Hepatocyte (in vitro differentiated cells): ENCODE data around the gene PHF21B. TPM values are rescaled to one million over a fixed set of nuclear protein-coding genes. Genes with fewer than 3 reads are reported as not detected.

Experiments
- DNase-seq: peaks from one replicate; pipeline ENCODE4 v3.0.0-alpha.2; 2016; ENCODE audit warnings: low spot score
- H2AFZ ChIP-seq: fragments of 200-600 bp; sonication (generic); 2 replicates; pipeline ENCODE4 v1.6.0; 2016; ENCODE audit warnings: antibody characterized with exemption, mild to moderate bottlenecking
- H3K27ac ChIP-seq: fragments of 200-600 bp; sonication (generic); 2 replicates; pipeline ENCODE4 v1.5.1; 2016; ENCODE audit warnings: mild to moderate bottlenecking
- H3K27me3 ChIP-seq: fragments of 200-600 bp; sonication (generic); 2 replicates; pipeline ENCODE4 v1.6.1; 2016
- H3K36me3 ChIP-seq: fragments of 200-600 bp; sonication (generic); replicated peaks from 2 replicates; pipeline ENCODE4 v1.5.1; 2016; ENCODE audit warnings: low read depth; ENCODE audit not compliant: insufficient read depth
- H3K4me1 ChIP-seq: fragments of 200-600 bp; sonication (generic); 2 replicates; pipeline ENCODE4 v1.5.1; 2016; ENCODE audit warnings: mild to moderate bottlenecking, moderate library complexity; ENCODE audit not compliant: insufficient read depth
- H3K4me2 ChIP-seq: fragments of 200-600 bp; sonication (generic); 2 replicates; pipeline ENCODE4 v1.6.0; 2016
- H3K4me3 ChIP-seq: fragments of 200-600 bp; sonication (generic); 2 replicates; pipeline ENCODE4 v1.5.1; 2016; ENCODE audit warnings: mild to moderate bottlenecking
- H3K79me2 ChIP-seq: fragments of 200-600 bp; sonication (generic); 2 replicates; pipeline ENCODE4 v1.6.0; 2017; ENCODE audit warnings: mild to moderate bottlenecking
- H3K9me2 ChIP-seq: fragments of 200-600 bp; sonication (generic); replicated peaks from 2 replicates; pipeline ENCODE4 v1.6.0; 2017; ENCODE audit warnings: mild to moderate bottlenecking; ENCODE audit not compliant: insufficient read depth
- H3K9me3 ChIP-seq: fragments of 200-600 bp; sonication (generic); 2 replicates; pipeline ENCODE4 v1.5.1; 2016; ENCODE audit warnings: low read depth, mild to moderate bottlenecking
- H4K20me1 ChIP-seq: fragments of 200-600 bp; sonication (generic); 2 replicates; pipeline ENCODE4 v1.6.0; 2016; ENCODE audit warnings: mild to moderate bottlenecking; ENCODE audit not compliant: insufficient read depth, poor library complexity, severe bottlenecking
- CTCF ChIP-seq: fragments of 200-600 bp; sonication (generic); IDR thresholded peaks from 2 replicates; pipeline ENCODE4 v1.5.1; 2016; ENCODE audit warnings: antibody characterized with exemption, mild to moderate bottlenecking; ENCODE audit not compliant: poor library complexity
- EZH2 ChIP-seq: fragments of 200-600 bp; sonication (generic); IDR thresholded peaks from 2 replicates; pipeline ENCODE4 v1.6.1; 2016; ENCODE audit warnings: antibody characterized with exemption, mild to moderate bottlenecking, borderline replicate concordance
- EZH2phosphoT487 ChIP-seq: fragments of 200-600 bp; sonication (generic); IDR thresholded peaks from one replicate; pipeline ENCODE4 v1.6.1; 2018; ENCODE audit warnings: antibody characterized with exemption, mild to moderate bottlenecking, low read depth, moderate library complexity; ENCODE audit not compliant: unreplicated experiment, severe bottlenecking
- WGBS: methylation state at CpG from one replicate; pipeline ENCODE4 v1.1.6; 2016; ENCODE audit warnings: low lambda C conversion rate; ENCODE audit errors: missing lambda C conversion rate; 5-methylcytosine and 5-hydroxymethylcytosine counted together
- polyA plus RNA-seq: library from polyadenylated mRNA; unstranded; fragments of >200 nt; fragmentation: Nextera tagmentation; extraction: Ambion mirVana; gene quantifications from 2 replicates; pipeline ENCODE4 v1.2.1, GENCODE V29; 2016
- total RNA-seq: library from RNA; depleted of rRNA; stranded (reverse); fragments of >200 nt; gene quantifications from 2 replicates; pipeline ENCODE4 v1.2.3, GENCODE V29; 2014

PHF21B gene
- total and polyA plus RNA-seq, 2 experiments from 2014 or later: 0.86 to 1.9 TPM

- Histone ChIP-seq H2AFZ (no peak overlapping the region), H3K4me3 (no peak overlapping the region), H3K4me1 (no peaks in the 10 kb centered on the region), H3K36me3 (no peaks in the 10 kb centered on the region), H3K9me2 (no peaks in the 10 kb centered on the region), H4K20me1 (no peaks in the 10 kb centered on the region), H3K27me3 (peaks cover 28% of the 10 kb centered on the region), H3K4me2 (no peak overlapping the region), H3K27ac (no peak overlapping the region), H3K9me3 (no peaks in the 10 kb centered on the region), H3K79me2 (no peaks in the 10 kb centered on the region)
- TF ChIP-seq EZH2phosphoT487 (no peak), EZH2 (no peak), CTCF (no peak)
- 90% methylated on average over 10 of the region's 10 CpGs for WGBS
- DNase-seq: no peak
Observed at GRCh38 chr22:45051946-45052345, 42.1 kb upstream of the PHF21B start.

GRCh38 chr22:45051419-45051818 is 41.6 kb upstream of the PHF21B start:
- TF ChIP-seq EZH2: no peak
- no peak for TF ChIP-seq EZH2phosphoT487
- no peak for TF ChIP-seq CTCF
- H4K20me1 ChIP-seq: no peaks in the 10 kb centered on the region
- no peak overlapping the region for H3K4me2 ChIP-seq
- no peaks in the 10 kb centered on the region for H3K4me1 ChIP-seq
- no peak overlapping the region for H3K4me3 ChIP-seq
- 93% methylated on average over 8 of the region's 8 CpGs for WGBS
- no peaks in the 10 kb centered on the region for H3K79me2 ChIP-seq
- no peak overlapping the region for H2AFZ ChIP-seq
- no peak overlapping the region for H3K27ac ChIP-seq
- no peak for DNase-seq
- H3K27me3 ChIP-seq: peaks cover 28% of the 10 kb centered on the region
- H3K9me2 ChIP-seq: no peaks in the 10 kb centered on the region
- no peaks in the 10 kb centered on the region for H3K9me3 ChIP-seq
- no peaks in the 10 kb centered on the region for H3K36me3 ChIP-seq

- Histone ChIP-seq H3K9me2 (no peaks in the 10 kb centered on the region), H4K20me1 (no peaks in the 10 kb centered on the region), H3K4me3 (no peak overlapping the region), H3K4me2 (no peak overlapping the region), H3K27me3 (peaks cover 21% of the 10 kb centered on the region), H3K36me3 (no peaks in the 10 kb centered on the region), H2AFZ (no peak overlapping the region), H3K9me3 (no peaks in the 10 kb centered on the region), H3K27ac (no peak overlapping the region), H3K79me2 (no peaks in the 10 kb centered on the region), H3K4me1 (no peaks in the 10 kb centered on the region)
- no peak for DNase-seq
- WGBS: 64% methylated on average over 6 of the region's 6 CpGs
- TF ChIP-seq CTCF: no peak
- TF ChIP-seq EZH2phosphoT487: no peak
- TF ChIP-seq EZH2: no peak
Observed at GRCh38 chr22:45047260-45047659, 37.5 kb upstream of the PHF21B start.

- 64% methylated on average over 7 of the region's 7 CpGs for WGBS
- TF ChIP-seq EZH2phosphoT487 (no peak), CTCF (no peak), EZH2 (no peak)
Observed at GRCh38 chr22:45045208-45045607, 35.4 kb upstream of the PHF21B start.

More at GRCh38 chr22:45045208-45045607, 35.4 kb upstream of the PHF21B start:
- Histone ChIP-seq H3K79me2 (no peaks in the 10 kb centered on the region), H3K9me2 (no peaks in the 10 kb centered on the region), H3K4me2 (no peak overlapping the region), H3K4me1 (no peaks in the 10 kb centered on the region), H3K9me3 (no peaks in the 10 kb centered on the region), H3K36me3 (no peaks in the 10 kb centered on the region), H3K27me3 (peaks cover 7% of the 10 kb centered on the region), H2AFZ (no peak overlapping the region), H3K27ac (no peak overlapping the region), H3K4me3 (no peak overlapping the region), H4K20me1 (no peaks in the 10 kb centered on the region)
- no peak for DNase-seq
